GM18909 (cell line): ENCODE measurements around the gene SYF2.

ENCODE experiments used
- ATAC-seq: cut with Tn5 transposase; IDR thresholded peaks from one replicate; pipeline ENCODE4 v1.9.1; 2021; ENCODE audit warnings: mild to moderate bottlenecking; ENCODE audit not compliant: unreplicated experiment, poor library complexity

The SYF2 gene

DNA sequence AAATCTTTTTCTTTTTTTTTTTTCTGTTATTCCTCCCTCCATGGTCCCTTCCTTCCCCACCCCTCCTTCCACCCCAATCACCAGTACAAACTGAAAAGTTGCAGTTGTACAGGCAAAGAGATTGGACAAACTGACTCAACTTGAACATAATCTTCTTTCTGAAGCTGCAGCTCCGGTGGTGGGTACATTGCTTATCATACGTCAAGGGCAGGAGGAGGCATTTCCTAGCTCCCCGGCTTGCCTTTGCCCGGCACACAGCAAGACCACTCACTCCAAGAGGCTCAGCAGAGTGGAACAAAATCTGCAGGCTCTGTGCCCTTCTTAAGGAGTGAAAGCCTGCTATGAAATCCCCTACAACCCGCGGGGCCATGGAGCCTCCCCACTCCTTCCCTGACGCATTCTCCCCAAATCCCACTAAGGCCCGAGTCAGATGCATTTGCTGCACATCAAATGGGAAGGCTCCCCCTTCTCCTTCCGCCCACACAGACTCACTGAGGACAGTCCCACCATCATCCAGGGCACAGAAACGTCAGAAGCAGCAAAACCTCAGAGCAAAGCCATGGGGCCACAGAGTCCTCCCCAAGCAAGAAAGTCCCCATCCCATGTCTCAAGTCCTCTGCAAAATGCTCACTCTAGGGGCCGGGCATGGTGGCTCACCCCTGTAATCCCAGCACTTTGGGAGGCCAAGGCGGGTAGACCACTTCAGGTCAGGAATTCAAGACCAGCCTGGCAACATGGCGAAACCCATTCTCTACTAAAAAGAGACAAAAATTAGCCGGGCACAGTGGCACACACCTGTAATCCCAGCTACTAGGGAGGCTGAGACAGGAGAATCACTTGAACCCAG is 45.9 kb downstream of the SYF2 start:
- no peak for ATAC-seq

DNA sequence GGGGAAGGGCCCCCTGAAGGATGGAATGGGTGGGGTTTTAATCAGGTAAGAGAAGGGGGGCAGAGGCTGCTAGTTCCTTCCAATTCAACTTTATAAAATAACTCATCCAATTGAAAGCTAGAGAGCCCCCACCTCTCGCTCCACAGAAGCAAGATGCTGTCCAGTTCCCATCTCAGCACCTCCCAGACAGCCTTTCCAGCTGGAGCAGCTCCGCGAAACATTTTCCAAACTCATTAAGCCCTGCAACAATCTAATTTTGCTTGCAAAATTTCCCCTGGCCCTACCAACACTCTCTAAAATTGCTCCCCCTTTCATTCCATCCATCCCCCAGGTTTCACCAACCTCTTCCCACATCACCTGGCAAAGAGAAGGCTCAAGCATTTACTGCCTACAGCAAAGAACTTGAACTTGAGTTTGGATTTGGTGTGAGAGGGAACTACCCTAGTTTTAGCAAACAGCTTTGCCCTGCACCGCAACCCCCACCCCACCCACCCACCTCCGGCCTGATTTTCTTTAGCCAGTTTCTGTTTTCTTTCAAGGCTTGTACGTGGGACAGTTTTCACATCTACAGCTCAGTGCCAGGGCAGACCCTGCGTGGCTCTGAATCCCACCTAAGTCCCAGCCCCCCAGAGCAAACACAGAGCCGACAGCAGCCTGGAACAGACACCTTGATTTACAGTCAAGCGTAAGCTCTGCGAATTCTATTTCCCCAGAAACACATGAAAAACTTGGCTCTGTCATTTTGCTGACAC is 46.7 kb downstream of the SYF2 start:
- no peak for ATAC-seq

- ATAC-seq = no peak
Observed at GRCh38 chr1:25184001-25184762, 48.1 kb downstream of the SYF2 start.

GRCh38 chr1:25183126-25183980 is 48.9 kb downstream of the SYF2 start:
- ATAC-seq = no peak

DNA sequence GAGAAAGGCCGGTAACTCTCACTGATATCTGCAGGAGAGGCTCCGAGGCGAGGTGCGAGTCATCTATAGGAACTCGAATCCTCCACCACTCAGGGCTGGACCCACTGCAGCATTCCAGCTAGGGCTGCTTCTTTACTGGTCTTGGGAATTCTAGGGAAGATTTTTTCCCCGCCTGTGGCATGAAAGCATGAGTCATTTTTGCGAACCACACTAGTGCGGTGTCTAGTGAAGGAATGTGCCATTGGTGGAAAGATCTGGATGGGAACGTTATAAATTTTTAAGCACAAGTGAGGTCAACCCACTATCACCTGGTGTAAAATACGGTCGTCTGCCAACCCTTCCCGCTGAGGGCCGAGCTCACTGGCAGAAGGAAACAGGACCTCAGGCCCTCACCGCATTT is 49.7 kb downstream of the SYF2 start:
- ATAC-seq = no peak

- no peak for ATAC-seq
Observed at GRCh38 chr1:25180996-25181395, 51.3 kb downstream of the SYF2 start.

- no peak for ATAC-seq
Observed at GRCh38 chr1:25178917-25179561, 53.3 kb downstream of the SYF2 start.

- no peak for ATAC-seq
Observed at GRCh38 chr1:25174730-25175612, 57.3 kb downstream of the SYF2 start.

- ATAC-seq = no peak
Observed at GRCh38 chr1:25174363-25174729, 58.0 kb downstream of the SYF2 start.

DNA sequence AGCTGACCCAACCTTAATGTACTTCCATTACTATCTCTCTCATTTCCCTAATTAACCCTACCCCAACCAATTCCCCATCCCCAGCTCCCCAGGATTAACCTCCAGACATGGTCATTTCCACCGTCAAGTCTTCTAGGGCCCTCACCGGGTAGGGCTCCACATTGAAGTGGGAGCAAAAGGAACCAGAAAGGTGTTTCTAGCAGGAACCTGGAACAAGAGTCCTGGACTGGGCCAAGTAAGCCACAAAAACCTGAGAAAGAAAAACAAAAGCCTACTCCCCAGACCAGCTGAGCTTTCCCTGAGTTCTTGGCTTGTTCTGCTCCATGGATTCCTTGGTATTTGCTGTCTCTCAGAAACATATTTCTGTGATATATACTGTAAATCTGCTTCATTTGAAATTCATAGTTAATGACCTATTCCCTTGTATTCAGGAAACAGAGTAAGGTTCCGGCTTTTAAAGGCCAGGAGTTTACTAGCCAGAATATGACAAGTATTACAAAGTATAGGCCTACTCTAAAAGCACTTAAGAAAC is 58.4 kb downstream of the SYF2 start:
- ATAC-seq = no peak
